PFSK-1 (cell line): Measurements from ENCODE around the gene CCDC66.

Source experiments
- FOXP2 ChIP-seq: optimal IDR thresholded peaks from 2 replicates; pipeline ENCODE3; 2011; ENCODE audit warnings: borderline replicate concordance, control low read depth, inconsistent platforms; ENCODE audit not compliant: insufficient read depth; ENCODE audit errors: extremely low read length, extremely low read depth
- POLR2AphosphoS5 ChIP-seq: IDR thresholded peaks from 2 replicates; pipeline ENCODE4 v1.6.1; 2012; ENCODE audit warnings: low read depth, mild to moderate bottlenecking, control low read depth, low read length, moderate library complexity
- REST ChIP-seq, 2 experiments: IDR thresholded peaks; 2 replicates each; pipeline versions ENCODE4 v1.6.1 to v1.8.0; 2011 to 2012; ENCODE audit warnings: low read depth in 2 of 2, low read length in 2 of 2, control low read depth in 1 of 2, inconsistent platforms in 1 of 2, mild to moderate bottlenecking in 1 of 2, moderate library complexity in 1 of 2; ENCODE audit not compliant: insufficient read depth in 1 of 2
- SIN3A ChIP-seq: IDR thresholded peaks from 2 replicates; pipeline ENCODE4 v1.6.1; 2012; ENCODE audit warnings: mild to moderate bottlenecking, low read length, moderate library complexity, borderline replicate concordance; ENCODE audit not compliant: insufficient read depth
- TAF1 ChIP-seq: IDR thresholded peaks from 2 replicates; pipeline ENCODE4 v1.6.1; 2012; ENCODE audit warnings: low read length, control low read depth, borderline replicate concordance; ENCODE audit not compliant: insufficient read depth

The CCDC66 gene

DNA sequence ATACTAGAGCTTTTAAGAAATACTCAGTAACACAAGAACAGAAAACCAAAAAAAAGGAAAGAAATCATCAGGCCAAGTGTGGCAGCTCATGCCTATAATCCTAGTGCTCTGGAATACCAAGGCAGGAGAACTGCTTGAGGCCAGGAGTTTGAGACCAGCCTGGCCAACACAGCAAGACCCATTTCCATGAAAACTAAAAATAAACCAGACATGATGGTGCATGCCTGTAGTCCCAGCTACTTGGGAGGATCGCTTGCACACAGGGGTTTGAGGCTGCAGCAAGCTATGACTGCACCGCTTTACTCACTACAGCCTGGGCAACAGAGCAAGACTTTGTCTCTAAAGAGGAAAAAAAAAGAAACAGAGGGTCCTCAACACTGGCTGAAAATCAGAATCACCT is 107.8 kb downstream of the CCDC66 start:
- TF ChIP-seq POLR2AphosphoS5: no peak
- no peak for TF ChIP-seq SIN3A
- no peak for TF ChIP-seq FOXP2
- no peak for TF ChIP-seq TAF1
- TF ChIP-seq REST (IDR thresholded peaks at IDR 0.05; ENCODE audit: insufficient read depth in 1 of 2, low read depth in 2 of 2, low read length in 2 of 2): no peak

DNA sequence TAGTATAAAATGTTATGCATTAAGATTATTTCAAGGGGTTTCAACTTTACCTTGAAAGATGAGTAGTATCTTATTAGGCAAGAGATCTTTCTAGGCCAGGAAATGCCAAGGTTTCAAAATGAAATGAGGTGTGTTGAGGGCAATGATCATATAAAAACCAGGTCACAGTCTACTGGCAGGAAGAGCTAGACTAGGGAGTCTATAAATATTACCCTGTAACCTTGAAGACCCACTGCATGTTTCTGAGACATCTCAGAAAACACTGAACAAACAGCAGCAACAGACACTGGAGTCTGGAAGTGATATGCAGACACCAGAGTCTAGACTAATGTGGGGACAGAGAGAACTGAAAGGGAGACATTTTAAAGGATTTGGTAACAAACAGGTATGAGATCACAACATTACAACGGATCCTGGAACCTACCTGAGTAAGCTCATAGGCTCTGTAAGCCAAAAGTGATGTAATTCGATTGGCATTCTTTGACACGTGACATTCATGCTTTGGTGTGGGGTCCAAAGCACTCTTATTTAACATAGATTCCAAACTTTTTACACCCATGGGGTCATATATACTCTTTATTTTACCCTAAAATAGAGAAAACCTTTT is 111.1 kb downstream of the CCDC66 start:
- TF ChIP-seq FOXP2 (no peak), TAF1 (no peak), REST (IDR thresholded peaks at IDR 0.05; ENCODE audit: insufficient read depth in 1 of 2, low read depth in 2 of 2, low read length in 2 of 2) (no peak), POLR2AphosphoS5 (no peak), SIN3A (no peak)
